ENCODE data around the gene INSL6. TPM values are rescaled to one million over a fixed set of nuclear protein-coding genes. Genes with fewer than 3 reads are reported as not detected.
"Not testable (repeated sequence)": the region's sequence is repeated elsewhere in the genome, so short reads cannot be mapped to it uniquely, and the experiment has no call there.

Gene INSL6, protein sequence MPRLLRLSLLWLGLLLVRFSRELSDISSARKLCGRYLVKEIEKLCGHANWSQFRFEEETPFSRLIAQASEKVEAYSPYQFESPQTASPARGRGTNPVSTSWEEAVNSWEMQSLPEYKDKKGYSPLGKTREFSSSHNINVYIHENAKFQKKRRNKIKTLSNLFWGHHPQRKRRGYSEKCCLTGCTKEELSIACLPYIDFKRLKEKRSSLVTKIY
- 0.63 TPM for polyA plus RNA-seq (ENCODE audit: insufficient read length)

DNA sequence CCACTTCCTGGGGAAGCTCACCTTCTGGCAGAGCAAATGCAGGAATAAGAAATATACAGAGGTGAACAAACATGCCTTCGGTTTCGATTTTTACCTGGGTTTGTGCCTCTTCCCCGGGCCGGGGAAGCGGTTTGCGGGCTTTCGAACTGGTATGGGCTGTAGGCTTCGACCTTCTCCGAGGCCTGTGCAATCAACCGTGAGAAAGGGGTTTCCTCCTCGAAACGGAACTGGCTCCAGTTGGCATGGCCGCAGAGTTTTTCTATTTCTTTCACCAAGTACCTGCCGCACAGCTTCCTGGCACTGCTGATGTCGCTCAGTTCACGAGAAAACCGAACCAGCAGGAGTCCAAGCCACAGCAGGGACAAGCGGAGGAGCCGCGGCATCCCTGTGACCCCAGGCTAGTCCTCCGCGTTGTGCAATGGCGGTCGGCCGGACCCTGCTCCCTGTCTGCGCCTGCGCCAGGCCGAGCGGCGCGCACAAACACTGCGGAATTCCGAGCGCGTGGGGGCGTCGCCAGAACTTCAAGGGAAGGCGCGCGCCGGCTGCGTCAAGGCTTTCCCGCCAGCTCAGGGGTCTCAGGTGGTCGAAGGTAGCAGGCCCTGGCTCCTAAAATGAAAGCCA, at the start of gene INSL6:
Gene INSL6, minus strand, starts transcription at position 420 of the 621 bp plus-strand sequence. Its CDS starts 37 bp downstream, at position 383.
- no peak for DNase-seq (ENCODE audit: low read depth)

DNA sequence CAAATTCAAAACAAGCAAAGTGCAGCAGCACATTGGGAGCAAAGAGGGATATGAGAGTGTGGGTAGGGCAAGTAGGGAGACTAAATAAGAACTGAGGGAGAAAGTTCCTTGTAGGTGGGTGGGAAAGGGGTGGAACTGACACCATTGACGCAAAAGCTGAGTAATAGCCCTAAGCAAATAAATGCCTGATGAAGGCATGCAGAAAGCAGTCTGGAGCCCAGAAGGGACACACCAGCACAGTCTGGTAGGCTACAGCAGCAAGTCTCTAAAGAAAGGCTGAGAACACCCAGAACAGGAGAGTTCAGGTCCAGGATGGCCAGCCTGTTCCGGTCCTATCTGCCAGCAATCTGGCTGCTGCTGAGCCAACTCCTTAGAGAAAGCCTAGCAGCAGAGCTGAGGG, 45.8 kb upstream of the INSL6 start, which contains the start of gene INSL4:
Gene INSL4, plus strand, starts transcription at position 208 of the 400 bp plus-strand sequence. Its CDS starts 105 bp downstream, at position 313.
- DNase-seq (ENCODE audit: low read depth) = no peak

DNA sequence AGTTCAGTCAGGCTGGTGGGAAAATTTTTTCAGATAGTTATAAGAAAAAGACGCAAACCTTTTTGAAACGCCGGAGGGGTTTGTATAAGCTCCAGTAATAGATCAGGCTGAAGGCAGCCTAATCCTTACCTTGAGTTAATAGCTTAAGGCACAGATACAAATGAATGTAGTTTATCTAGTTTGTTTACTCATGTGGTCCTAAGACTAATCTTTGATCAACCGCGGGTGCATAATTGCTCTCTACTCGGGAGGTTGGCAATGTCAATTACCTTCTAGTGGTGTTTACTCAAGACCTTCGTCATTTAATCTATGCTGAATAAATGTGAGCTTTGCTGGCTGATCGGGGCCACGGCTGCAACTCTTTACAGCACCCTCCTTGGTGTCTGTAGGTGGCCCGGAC, 45.1 kb upstream of the INSL6 start:
- DNase-seq (ENCODE audit: low read depth) = no peak

DNA sequence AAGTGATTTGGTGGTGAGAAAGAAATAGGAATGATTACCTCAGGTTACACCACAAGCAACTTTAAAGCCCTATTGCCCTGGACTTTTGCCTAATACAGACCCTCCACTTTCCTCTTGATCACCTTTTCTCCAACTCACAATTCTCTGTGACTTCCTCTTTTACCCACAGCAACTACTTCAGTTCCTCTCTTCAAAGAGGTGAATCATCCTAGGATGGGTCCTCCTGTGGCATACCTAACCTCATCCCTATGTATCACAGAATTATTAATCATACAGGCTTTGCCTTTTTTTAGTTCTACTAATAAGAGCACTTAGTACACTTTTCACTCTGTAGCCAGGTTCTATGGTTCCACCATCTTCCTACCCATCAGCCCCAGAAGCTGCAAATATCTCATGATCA, 19.6 kb upstream of the INSL6 start:
- no peak for DNase-seq (ENCODE audit: low read depth)

DNA sequence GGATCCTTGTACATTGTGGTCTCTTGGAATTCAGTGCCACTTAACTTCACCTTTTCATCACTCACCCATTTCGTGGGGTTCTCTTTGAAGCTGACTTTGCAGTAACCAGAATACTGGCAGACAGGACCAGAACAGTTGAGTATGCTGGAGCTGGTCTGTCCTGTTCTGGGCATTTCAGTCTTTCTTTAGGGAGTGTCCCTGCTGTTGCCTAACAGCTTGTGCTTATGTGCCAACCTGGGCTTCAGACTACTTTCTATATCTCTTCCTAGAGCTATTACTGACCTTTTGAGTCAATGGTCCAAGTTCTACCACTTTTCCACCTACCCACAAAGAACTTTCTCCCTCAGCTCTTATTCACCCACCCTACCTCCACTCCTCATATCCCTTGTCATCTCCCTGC, 10.0 kb upstream of the INSL6 start:
- DNase-seq (ENCODE audit: low read depth) = no peak

DNA sequence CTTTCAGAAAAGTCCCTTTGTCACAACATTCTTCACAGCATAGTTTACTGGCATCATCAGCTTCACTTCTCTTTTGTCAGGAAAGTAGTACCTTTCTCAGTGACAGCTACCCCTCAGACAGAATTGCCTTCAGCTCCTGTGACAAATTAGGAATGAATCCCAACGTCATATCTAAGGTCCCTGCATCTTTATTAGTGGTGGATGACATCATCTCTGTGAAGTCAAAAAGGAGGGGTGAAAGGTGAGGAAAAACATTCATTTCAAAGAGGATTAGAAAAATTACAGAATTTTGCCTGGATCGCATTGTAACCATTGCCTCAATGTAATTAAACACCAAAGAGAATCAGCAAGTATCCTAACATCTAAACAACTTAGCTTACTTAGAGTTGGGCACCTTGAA, 7.9 kb upstream of the INSL6 start:
- no peak for DNase-seq (ENCODE audit: low read depth)

DNA sequence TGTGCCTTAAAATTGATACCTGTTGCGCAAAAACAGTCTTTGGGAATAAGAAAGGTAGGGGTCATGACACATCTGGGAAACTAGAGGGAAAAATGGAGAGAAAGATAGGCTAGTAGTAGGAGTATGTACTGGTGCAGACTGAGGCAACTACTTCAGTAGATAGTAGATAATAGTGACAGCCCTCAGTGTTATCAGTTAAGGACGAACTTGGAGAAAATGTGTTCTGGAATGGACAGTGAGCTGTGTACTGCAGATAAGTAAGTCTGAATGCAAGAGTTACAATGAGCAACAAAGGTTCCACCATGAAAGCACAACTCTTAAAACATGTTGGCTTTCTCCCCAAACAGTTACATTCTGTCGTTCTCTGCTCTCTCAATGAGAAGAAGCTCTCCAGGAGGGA, 6.5 kb upstream of the INSL6 start:
- DNase-seq (ENCODE audit: low read depth) = no peak

DNA sequence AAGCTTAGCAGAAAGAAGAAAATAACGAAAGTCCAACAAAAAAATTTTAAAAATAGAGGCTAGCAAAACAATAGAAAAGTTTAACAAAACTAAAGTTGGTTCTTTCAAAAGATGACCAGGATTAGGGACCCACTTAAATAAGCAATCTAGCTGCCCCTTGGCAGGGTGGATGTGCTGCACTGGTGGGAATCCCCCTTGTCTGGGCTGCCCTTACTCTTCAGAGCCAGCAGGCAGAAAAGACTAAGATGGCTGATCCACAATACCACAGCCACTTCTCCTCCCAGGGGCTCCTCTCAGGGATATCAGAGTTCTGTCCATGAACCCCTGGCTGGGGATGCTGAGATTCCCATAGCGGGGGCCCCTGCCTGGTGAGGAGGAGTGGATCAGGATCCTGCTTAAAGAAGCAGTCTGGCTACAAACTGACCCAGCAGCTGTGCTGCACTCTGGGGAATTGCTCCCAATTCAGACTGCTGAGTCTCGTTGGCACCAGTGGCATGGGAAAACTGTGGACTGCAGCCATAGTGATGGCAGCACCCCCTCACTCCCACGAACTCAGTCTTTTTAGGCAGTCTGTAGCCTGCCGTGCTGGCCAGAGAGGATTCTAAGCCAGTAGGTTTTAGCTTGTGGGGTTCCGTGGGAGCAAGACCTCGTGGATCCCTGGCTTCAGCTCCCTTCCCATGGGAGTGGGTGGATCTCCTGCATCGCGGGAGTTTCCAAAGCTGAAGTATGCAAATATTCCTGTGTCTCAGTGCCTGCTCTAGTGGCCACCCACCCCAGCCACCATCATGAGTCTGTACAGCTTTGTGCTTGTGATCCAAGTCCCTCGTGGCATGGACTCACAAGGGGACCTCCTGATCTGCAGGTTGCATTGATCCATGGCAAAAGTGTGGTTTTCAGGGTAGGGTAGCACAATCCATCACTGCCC, 2.9 kb upstream of the INSL6 start:
- no peak for DNase-seq (ENCODE audit: low read depth)

DNA sequence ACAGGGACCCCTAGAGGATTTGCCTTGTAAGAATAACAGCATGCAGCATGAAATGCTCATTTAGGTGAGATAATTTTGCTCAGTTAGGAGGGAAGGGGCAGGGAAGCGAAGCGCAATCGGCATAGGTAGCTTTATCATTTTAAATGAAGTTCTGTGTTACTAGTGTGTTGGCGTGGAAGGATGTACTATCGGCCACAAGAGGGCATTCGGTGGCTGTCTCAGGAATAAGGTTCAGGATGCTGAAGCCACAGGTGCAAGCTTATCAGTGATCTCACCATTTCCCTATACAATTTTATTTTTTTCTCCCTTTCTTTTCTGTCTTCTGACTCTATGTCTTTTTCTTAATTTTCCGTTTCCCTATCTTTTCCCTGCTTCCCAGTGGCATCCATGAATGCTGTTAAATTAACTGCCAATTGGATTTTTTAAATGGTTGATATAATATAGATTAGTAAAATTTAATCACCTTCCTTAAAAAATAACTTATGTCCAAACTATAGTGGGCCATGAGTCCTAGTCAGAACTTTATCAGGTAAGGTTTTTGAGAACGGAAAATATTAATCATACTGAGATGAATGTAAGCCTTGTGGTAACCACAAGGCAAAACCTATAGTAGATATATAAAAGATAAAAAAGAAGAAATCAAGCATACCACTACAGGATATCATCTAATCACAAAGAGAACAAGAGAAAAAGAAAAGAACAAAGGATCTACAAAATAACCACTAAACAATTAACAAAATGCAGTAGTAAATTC, 1.2 kb upstream of the INSL6 start:
- peak; percentile 6 for DNase-seq (ENCODE audit: low read depth)

DNA sequence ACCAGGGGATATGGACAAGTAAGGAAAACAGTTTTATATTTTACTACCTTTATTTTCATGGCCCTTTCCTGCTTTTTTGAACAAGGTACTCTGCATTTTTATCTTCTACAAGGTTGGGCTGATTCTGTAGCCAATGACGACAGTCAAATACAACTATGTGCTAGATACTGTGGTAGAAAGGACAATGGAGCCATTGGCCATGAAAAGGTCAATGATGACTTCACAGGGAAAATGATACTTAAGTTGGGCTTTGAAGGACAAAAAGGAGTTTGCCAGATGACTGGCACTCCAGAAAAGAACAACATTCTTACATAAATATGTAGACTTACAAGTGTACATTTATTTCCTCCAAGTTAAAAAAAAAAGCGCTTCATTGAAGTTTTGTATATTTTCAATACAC, 663 bp downstream of the INSL6 start:
- no peak for DNase-seq (ENCODE audit: low read depth)

DNA sequence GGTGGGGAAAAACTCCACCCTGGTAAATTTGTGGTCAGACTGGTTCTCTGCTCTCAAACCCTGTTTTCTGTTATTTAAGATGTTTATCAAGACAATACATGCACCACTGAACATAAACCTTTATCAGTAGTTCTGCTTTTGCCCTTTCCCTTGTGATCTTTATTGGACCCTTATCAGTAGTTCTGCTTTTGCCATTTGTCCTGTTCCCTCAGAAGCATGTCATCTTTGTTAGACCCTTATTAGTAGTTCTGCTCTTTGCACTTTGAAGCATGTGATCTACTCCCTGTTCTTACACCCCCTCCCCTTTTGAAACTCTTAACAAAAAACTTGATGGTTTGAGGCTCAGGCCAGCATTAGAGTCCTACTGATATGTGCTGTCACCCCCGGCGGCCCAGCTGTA, 4.8 kb downstream of the INSL6 start:
- DNase-seq (ENCODE audit: low read depth) = not testable (repeated sequence)

DNA sequence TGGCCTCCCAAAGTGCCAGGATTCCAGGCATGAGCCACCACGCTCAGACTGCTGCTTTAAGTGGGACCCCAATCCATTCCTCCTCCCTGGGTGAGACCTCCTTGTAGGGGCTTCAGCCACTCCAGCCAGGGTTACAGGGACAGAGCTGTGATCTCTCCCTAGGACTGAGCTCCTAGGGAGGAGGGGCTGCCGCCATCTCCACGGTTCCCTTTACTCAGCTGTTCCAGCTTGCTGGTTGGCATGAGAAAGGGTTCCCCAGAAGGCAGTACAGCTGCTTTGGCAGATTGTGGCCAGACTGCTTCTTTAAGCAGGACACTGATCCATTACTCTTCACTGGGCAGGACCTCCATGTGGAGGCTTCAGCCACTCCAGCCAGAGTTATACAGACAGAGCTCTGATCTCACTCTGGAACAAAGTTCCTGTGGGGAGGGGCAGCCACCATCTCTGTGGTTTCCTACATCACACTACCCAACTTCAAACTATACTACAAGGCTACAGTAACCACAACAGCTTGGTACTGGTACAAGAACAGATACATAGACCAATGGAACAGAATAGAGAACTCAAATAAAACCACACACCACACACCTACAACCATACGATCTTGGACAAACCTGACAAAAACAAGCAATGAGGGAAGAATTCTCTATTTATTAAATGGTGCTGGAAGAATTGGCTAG, 7.2 kb downstream of the INSL6 start:
- no peak for DNase-seq (ENCODE audit: low read depth)

DNA sequence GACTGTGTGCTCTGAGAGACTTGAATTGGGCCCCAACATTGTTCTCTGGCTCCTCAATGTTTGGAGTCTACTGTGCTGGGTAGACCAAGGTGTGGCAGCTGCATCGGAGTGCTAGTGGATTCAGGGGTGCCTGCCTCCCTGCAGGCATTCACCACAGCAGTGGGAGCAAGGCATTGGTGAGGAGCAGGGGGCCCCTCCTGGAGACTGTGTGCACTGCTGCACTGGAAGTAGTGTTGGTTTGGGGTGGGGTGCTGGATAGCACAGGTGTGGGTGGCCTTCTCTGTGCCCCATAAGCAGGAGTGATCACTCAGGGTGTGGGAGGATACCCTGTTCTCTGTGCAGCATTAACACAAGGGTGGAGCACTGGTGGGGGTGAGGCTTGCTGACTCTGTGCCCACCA, 39.2 kb downstream of the INSL6 start:
- DNase-seq (ENCODE audit: low read depth) = no peak

DNA sequence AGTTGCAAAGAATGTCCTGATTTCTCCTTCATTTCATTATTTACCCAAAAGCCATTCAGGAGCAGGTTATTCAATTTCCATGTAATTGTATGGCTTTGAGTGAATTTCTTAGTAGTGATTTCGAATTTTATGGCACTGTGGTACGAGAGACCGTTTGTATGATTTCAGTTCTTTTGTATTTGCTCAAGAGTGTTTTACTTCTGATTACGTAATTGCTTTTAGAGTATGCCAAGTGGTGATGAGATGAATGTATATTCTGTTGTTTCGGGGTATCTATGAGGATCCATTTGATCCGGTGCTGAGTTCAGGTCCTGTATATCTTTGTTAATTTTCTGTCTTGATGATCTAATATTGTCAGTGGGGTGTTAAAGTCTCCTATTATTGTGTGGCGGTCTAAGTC, 41.2 kb downstream of the INSL6 start:
- no peak for DNase-seq (ENCODE audit: low read depth)

DNA sequence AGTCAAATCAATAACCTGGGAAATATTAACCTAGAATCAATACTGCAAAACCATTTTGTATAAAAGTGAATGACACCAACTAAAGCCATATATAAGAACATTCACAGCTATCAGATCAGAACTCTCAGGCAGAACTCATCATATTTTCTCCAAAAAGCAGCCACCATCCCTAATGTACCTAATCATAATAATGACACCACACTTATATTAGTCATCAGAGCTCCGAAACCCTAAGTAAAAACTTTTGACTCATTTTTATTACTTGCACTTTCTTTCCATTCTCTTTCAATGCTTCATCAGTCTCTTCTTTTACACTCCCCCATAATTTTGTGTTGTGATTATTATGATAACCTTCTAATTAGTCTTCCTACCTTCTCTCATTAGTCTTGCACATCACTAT, 45.3 kb downstream of the INSL6 start:
- no peak for DNase-seq (ENCODE audit: low read depth)

DNA sequence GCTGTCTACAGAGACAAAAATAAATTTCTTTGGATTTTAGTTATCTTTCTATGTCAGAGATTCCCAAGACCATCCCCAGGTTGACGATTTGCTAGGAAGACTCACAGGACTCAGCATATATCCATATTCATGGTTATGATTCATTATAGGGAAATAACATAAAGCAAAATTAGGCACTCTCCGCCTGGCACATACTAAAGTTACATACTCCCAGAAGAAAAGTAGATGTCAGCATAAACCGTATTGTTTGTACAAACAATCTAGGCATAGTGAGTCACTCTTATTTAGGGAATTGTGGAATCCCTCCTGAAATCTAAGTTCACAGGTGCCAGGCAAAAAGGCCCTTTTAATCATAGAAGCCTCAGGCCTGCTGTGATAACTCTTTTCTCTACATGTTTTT, 62.9 kb downstream of the INSL6 start:
- DNase-seq (ENCODE audit: low read depth) = no peak

DNA sequence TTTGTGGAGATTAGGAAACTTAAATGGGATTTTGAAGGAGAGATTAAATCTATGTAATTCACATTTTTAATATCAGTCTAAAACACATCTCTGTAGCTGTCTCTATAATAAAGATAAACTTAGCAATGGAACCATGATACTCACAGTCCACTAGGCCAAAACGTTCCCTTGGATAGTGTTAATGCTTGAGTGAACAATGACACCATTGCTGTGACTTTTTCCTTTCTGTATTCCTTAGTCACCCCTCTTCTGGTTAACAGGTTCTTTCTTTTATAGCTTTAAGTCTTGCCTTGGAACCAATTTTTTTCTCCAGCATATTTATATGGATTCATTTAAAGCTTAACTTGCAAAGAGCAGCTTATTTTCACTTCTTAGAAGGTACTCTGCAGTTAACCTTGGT, 63.3 kb downstream of the INSL6 start:
- no peak for DNase-seq (ENCODE audit: low read depth)

DNA sequence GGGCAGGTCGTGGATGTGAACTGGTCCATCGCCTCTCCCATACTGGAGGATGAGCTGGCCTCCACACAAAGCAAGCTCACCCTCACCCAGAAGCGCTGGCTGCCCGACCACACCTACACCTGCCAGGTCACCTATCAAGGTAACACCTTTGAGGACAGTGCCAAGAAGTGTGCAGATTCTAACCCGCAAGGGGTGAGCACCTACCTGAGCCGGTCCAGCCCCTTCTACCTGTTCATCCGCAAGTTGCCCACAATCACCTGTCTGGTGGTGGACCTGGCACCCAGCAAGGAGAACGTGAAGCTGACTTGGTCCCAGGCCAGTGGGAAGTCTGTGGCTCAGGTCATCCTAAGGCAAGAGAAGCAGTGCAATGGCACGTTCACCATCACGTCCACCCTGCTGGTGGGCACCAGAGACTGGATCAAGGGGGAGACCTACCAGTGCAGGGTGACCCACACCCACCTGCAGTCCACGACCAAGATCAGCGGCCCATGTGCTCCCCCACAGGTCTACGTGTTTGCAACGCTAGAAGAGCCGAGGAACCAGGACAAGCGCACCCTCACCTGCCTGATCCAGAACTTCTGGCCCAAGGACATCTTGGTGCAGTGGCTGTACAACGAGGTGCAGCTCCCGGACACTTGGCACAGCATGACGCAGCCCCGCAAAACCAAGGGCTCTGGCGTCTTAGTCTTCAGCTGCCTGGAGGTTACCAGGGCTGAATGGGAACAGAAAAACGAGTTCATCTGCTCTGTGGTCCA, 71.3 kb downstream of the INSL6 start:
- no peak for DNase-seq (ENCODE audit: low read depth)

Measured in forelimb muscle (tissue), 1 donor.